OCI-LY7 (cell line): ENCODE results near the gene TMEM19. TPM values are rescaled to one million over a fixed set of nuclear protein-coding genes. Genes with fewer than 3 reads are reported as not detected.
A peak's percentile ranks its signal among the peaks of the same experiment; 100 is the strongest.

ENCODE experiments used
- BruUV-seq: library from RNA; stranded (reverse); fragments of 400-500 nt; replicated peaks from 2 replicates; lab custom pipeline; 2021; lab: Mats Ljungman, UMichigan
- CTCF ChIA-PET: fragments of 300-600 bp; sonication (Branson Sonifier 250); formaldehyde crosslinking; loops from one replicate; lab custom pipeline; 2022; ENCODE audit warnings: antibody characterized with exemption; ENCODE audit not compliant: unreplicated experiment; lab: Charles Lee
- POLR2A ChIA-PET: fragments of 300-600 bp; sonication (Branson Sonifier 250); formaldehyde crosslinking; loops from one replicate; lab custom pipeline; 2022; ENCODE audit warnings: antibody characterized with exemption; lab: Charles Lee
- DNase-seq: peaks from one replicate; pipeline ENCODE4 v3.0.0-alpha.2; 2015; ENCODE audit warnings: low spot score
- H2AFZ ChIP-seq: fragments of 200-600 bp; sonication (generic), shearing (Covaris generic); 2 replicates; pipeline ENCODE4 v1.6.1; 2014; ENCODE audit warnings: mild to moderate bottlenecking, antibody characterized with exemption, low read length, moderate library complexity
- H3K27ac ChIP-seq: fragments of 200-600 bp; sonication (generic); 2 replicates; pipeline ENCODE4 v1.5.1; 2014; ENCODE audit warnings: mixed run types, low read depth, mild to moderate bottlenecking, moderate library complexity, low read length, inconsistent platforms; ENCODE audit not compliant: poor library complexity, severe bottlenecking
- H3K36me3 ChIP-seq: fragments of 200-600 bp; sonication (generic); 2 replicates; pipeline ENCODE4 v1.6.1; 2014; ENCODE audit warnings: mild to moderate bottlenecking, antibody characterized with exemption, low read length, moderate library complexity, mixed read lengths; ENCODE audit not compliant: insufficient read depth
- H3K4me1 ChIP-seq: fragments of 200-600 bp; sonication (generic); 2 replicates; pipeline ENCODE4 v1.5.1; 2014; ENCODE audit warnings: mild to moderate bottlenecking, low read length; ENCODE audit not compliant: insufficient read depth, poor library complexity, severe bottlenecking
- H3K4me2 ChIP-seq: fragments of 200-600 bp; sonication (generic); 2 replicates; pipeline ENCODE4 v1.6.1; 2014; ENCODE audit warnings: mild to moderate bottlenecking, low read length
- H3K4me3 ChIP-seq: fragments of 200-600 bp; sonication (generic); 2 replicates; pipeline ENCODE4 v1.5.1; 2014; ENCODE audit warnings: mild to moderate bottlenecking, low read depth, low read length; ENCODE audit not compliant: poor library complexity, severe bottlenecking
- H3K79me2 ChIP-seq: fragments of 200-600 bp; sonication (generic); 2 replicates; pipeline ENCODE4 v1.6.1; 2016; ENCODE audit warnings: low read depth, mild to moderate bottlenecking, low read length, moderate library complexity, mixed read lengths; ENCODE audit not compliant: insufficient read depth
- H3K9me2 ChIP-seq: fragments of 200-600 bp; sonication (generic); 2 replicates; pipeline ENCODE4 v1.6.1; 2016; ENCODE audit warnings: mild to moderate bottlenecking, low read length, mixed read lengths; ENCODE audit not compliant: insufficient read depth
- H3K9me3 ChIP-seq: fragments of 200-600 bp; sonication (generic); 2 replicates; pipeline ENCODE4 v1.6.1; 2014; ENCODE audit warnings: mild to moderate bottlenecking, mixed run types, low read length, mixed read lengths
- H4K20me1 ChIP-seq: fragments of 200-600 bp; sonication (generic); 2 replicates; pipeline ENCODE4 v1.6.1; 2014; ENCODE audit warnings: mild to moderate bottlenecking, antibody characterized with exemption, low read length, moderate library complexity, mixed read lengths; ENCODE audit not compliant: insufficient read depth
- EZH2phosphoT487 ChIP-seq: fragments of 200-600 bp; sonication (generic); IDR thresholded peaks from 2 replicates; pipeline ENCODE4 v1.6.1; 2018; ENCODE audit warnings: low read depth, borderline replicate concordance, mild to moderate bottlenecking, mixed run types, antibody characterized with exemption, low read length, moderate library complexity, mixed read lengths
- intact Hi-C: fragments of 100-400 bp; cut with micrococcal nuclease; formaldehyde crosslinking; loops from one replicate; pipeline ENCODE4 v1.10.0; 2022; ENCODE audit not compliant: unreplicated experiment
- total RNA-seq, 2 experiments: library from RNA; depleted of rRNA in 1 of 2; stranded (reverse); fragments of >200 nt in 1 of 2; shearing (Covaris generic) in 1 of 2; gene quantifications; 2 replicates each; pipeline ENCODE4 v1.2.3, GENCODE V29; 2014 to 2022
- TF ChIP-seq, protein P1 (sequence below): fragments of 200-600 bp; sonication (generic); conservative IDR thresholded peaks from 2 replicates; pipeline ENCODE4 v1.5.1; 2014; ENCODE audit warnings: mild to moderate bottlenecking, antibody characterized with exemption, low read length, moderate library complexity, mixed read lengths

TMEM19 gene
- total RNA-seq, 2 experiments from 2014 or later = 38.3 to 40.4 TPM

DNA sequence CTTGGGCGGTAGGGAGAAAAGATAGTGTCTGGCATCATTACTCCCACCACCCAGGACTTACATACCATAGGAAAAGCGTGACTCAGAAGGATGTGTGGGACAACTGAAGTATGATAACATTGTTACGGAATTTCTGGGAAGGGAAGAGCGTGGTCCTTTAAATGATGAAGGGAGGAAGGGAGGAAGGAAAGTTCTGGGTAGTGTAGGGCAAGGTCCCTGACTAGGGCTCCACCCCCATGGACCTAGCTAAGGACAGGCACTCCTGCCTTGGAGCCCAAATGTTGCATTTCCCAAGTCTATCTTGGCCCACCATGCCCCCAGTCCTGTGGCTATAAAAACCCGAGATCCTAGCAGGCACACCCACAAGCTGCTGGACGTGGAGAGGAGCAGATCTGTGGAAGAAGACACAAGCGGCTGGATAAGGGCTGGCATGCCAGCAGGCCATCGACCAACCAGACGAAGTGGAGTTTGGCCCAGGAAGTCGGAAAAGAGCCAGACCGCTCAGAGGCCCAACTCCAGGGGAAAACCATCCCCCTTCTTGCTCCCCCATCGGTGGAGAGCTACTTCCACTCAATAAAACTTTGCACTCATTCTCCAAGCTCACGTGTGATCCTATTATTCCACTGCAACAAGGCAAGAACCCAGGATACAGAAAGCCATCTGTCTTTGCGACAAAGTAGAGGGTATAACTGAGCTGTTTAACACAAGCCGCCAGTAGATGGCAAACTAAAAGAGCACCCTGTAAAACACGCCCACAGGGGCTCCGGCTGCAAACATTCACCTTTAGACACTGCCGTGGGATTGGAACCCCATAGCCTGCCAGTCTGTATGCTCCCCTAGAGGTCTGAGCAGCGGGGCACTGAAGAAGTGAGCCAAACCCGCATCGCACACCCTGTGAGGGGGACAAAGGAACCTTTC is 45.8 kb downstream of the TMEM19 start:
- no peaks in the 10 kb centered on the region for H3K9me2 ChIP-seq
- POLR2A ChIA-PET = interaction anchor here (1.0 to 1.5 kb wide), 2 partner anchors 27 to 47 kb away, joined by 3 read pairs; no protein-coding TSS in a partner anchor
- H3K4me1 ChIP-seq = peaks cover 14% of the 10 kb centered on the region
- H4K20me1 ChIP-seq = no peaks in the 10 kb centered on the region
- no TSS peak for BruUV-seq
- no peaks in the 10 kb centered on the region for H3K9me3 ChIP-seq
- no peak overlapping the region for H3K27ac ChIP-seq
- no peaks in the 10 kb centered on the region for H3K79me2 ChIP-seq
- TF ChIP-seq, protein P1, sequence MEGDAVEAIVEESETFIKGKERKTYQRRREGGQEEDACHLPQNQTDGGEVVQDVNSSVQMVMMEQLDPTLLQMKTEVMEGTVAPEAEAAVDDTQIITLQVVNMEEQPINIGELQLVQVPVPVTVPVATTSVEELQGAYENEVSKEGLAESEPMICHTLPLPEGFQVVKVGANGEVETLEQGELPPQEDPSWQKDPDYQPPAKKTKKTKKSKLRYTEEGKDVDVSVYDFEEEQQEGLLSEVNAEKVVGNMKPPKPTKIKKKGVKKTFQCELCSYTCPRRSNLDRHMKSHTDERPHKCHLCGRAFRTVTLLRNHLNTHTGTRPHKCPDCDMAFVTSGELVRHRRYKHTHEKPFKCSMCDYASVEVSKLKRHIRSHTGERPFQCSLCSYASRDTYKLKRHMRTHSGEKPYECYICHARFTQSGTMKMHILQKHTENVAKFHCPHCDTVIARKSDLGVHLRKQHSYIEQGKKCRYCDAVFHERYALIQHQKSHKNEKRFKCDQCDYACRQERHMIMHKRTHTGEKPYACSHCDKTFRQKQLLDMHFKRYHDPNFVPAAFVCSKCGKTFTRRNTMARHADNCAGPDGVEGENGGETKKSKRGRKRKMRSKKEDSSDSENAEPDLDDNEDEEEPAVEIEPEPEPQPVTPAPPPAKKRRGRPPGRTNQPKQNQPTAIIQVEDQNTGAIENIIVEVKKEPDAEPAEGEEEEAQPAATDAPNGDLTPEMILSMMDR = peak; percentile 77
- TF ChIP-seq EZH2phosphoT487 = no peak
- peak overlapping the region; percentile 71 for H3K4me2 ChIP-seq
- peak overlapping the region; percentile 95 for H2AFZ ChIP-seq
- CTCF ChIA-PET = interaction anchor here (0.9 kb wide), 1 partner anchor 45 kb away, joined by 3 read pairs; no protein-coding TSS in a partner anchor
- peak; percentile 80 for DNase-seq
- H3K36me3 ChIP-seq = no peaks in the 10 kb centered on the region
- H3K4me3 ChIP-seq = peak overlapping the region; percentile 16
- intact Hi-C loops = loop anchor here (5.0 kb wide), 1 partner anchor 39 kb away; no protein-coding TSS in a partner anchor

DNA sequence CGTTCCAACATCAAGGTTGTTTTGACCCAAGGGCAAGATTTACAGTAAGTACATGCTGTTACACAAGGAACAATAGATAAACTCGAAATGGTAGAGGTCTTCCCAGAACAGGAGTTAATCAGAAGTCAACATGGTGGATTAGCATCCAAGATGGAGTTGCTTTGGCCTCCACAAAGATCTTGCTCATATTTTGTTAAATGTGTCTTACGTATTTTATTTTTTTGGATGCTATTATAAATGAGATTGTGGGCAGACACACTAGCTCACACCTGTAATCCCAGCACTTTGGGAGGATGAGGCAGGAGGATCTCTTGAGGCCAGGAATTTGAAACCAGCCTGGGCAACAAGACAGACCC is 46.5 kb downstream of the TMEM19 start:
- ChIA-PET CTCF (interaction anchor here (0.9 kb wide), 1 partner anchor 45 kb away, joined by 3 read pairs; no protein-coding TSS in a partner anchor), POLR2A (interaction anchor here (1.0 to 1.5 kb wide), 2 partner anchors 28 to 48 kb away, joined by 3 read pairs; no protein-coding TSS in a partner anchor)
- Histone ChIP-seq H3K4me1 (peaks cover 20% of the 10 kb centered on the region), H4K20me1 (no peaks in the 10 kb centered on the region), H3K9me3 (no peaks in the 10 kb centered on the region), H3K4me3 (peak overlapping the region; percentile 16), H3K9me2 (no peaks in the 10 kb centered on the region), H3K27ac (no peak overlapping the region), H3K36me3 (no peaks in the 10 kb centered on the region), H3K4me2 (peak overlapping the region; percentile 71), H2AFZ (peak overlapping the region; percentile 95), H3K79me2 (no peaks in the 10 kb centered on the region)
- DNase-seq = no peak
- no TSS peak for BruUV-seq
- intact Hi-C loops = loop anchor here (5.0 kb wide), 1 partner anchor 40 kb away; no protein-coding TSS in a partner anchor
- TF ChIP-seq EZH2phosphoT487 = no peak

DNA sequence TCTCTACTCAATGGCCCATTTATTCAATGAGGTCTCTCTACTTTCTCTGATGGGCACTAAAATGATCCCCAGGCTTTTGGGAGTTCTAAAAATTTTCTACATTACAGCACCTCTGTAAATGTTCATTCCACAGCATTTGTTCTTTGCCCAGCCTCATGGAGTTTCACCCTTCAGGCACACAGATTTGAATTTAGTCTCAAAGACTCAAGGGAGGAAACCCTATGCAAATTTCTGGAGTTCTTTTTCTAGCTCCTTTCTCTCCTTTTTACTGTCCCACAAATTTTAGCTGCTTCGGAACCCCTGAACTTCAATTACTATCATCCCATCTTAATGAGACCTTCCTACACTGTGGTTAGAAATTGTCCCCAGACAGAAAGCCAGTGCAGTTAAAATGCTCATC is 51.3 kb downstream of the TMEM19 start:
- no peaks in the 10 kb centered on the region for H3K79me2 ChIP-seq
- H3K9me3 ChIP-seq = no peaks in the 10 kb centered on the region
- peak overlapping the region; percentile 29; the same call in 1 of the 2 replicates for H3K4me2 ChIP-seq
- no peak for TF ChIP-seq EZH2phosphoT487
- TF ChIP-seq, protein P1 = no peak
- CTCF ChIA-PET = no interaction called here
- BruUV-seq = no TSS peak
- intact Hi-C loops = no loop called here
- H3K27ac ChIP-seq = no peak overlapping the region
- H4K20me1 ChIP-seq = no peaks in the 10 kb centered on the region
- H3K4me1 ChIP-seq = peaks cover 17% of the 10 kb centered on the region
- no peaks in the 10 kb centered on the region for H3K9me2 ChIP-seq
- DNase-seq = no peak
- no peak overlapping the region for H3K4me3 ChIP-seq
- H3K36me3 ChIP-seq = no peaks in the 10 kb centered on the region
- peak overlapping the region; percentile 63 for H2AFZ ChIP-seq
- POLR2A ChIA-PET = interaction anchor here (0.5 to 1.2 kb wide), 5 partner anchors 10 to 131 kb away, joined by 3 to 5 read pairs (median 4); no protein-coding TSS in a partner anchor
